ENCODE data around the gene THBS4.

THBS4 gene

DNA sequence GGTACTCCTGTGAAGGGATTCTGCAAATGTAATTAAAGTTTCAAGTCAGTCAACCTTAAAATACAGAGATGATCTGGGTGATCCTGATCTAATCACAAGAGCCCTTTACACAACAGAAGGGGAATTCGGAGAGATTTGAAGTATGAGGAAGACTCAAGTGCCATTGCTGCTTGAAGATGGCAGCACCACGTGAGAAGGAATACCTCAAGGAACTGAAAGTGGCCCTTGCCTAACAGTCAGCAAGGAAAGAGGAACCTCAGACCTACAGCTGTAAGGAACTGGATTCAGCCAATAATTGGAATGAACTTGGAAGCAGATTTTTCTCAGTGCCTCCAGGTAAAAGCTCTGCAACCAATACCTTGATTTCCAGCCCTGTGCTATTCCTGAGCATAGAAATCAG lies 87.4 kb downstream of the THBS4 start:
- no peak for DNase-seq

DNA sequence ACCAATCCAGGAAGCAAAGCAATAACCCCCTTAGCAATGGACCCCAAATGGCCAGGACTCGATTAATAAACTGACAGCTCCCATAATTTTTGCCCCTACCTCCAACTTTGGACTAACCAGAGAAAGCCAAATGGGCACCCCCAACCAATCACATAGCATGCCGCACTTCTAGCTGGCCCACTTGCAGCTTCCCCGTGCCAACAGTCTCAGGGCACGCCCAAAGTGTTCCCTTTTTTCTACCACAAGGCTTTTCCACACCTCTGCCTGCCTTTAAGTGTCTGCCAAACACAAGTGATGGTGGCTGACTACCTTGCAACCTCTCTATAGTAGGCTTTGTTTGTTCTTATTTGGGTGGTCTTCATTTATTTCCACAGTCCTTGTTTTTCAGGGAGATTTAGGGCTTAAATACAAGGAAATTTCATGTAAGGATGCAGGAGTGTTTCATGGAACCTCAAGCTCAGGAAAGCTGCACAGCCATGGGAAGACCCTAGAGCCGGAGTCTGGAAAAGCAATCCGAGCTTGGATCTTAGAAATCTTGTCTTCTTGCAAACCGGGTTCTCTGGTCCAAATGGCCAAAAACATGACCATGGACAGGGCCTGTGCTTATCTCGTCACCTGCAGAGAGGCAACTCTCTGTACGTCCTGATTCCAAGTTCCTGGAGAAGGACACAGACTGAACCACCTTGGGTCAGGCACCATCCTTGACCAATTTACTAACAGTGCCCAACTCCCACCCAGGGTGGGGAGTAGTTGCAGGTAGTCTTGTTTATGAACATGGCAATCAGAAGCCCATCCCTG lies 89.2 kb downstream of the THBS4 start:
- DNase-seq: no peak

DNA sequence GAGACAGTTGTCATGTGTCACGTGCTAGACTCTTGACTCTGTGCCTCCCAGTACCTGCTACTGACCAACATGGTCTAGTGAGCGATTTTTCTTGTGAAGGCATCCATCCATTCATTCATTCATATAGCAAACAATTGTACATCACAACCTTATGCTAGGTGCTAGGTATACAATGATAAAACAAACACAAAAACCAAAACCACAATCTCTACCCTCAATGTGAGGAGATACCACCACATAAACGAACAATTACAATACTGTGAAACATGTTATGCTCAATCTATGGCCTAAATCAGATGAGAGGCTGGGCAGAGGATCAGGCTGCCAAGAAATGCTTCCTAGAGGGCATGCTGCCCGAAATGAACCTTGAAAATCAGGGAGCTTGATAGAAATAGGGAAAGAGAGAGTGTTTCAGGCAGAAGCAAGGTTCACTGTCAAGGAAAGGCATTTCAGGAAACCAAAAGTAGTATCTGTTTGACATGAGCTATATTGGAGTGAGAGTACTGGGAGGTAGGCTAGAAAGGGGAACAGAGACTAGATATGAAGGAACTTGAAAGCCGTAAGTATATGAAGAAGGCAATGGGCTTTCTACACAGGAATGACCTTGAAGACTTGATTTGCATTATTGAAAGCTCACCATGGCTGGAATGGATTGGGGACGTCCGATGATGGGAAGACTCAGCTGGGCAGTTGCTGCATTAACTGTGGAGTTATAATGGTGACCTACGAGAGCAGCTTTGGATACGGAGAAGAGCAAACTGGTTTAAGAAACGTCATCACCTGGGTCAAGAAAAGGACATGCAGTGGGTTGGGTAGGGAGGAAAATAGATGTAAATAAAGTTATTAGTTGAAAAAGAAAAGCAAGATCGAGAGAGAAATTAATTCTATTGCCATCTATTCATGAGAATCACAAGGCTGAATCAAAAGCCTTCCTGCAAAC lies 90.1 kb downstream of the THBS4 start:
- no peak for DNase-seq

DNA sequence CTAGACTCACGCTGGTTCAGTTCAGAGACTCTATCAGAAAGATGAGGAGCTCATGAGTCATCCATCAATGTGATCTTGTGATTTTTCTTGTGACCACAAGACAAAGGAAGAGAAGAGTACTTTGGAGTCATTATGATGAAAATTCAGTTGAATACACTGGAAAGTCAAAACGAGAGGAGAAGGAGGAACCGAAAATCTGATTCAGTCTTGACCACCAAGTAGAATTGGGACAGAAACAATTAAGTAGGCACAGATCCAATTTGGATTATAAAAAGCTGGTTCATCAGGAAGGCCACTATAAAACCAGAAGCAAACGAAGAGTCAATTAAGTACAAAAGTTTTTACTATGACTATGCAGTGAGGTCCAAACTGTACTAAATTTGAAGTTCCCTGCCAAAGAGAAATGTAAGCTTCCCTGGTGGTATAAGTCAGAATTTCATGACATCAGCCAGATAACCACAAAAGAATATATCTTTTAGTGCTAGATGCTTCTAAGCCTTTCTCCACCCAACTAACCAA lies 90.9 kb downstream of the THBS4 start:
- DNase-seq: no peak

DNA sequence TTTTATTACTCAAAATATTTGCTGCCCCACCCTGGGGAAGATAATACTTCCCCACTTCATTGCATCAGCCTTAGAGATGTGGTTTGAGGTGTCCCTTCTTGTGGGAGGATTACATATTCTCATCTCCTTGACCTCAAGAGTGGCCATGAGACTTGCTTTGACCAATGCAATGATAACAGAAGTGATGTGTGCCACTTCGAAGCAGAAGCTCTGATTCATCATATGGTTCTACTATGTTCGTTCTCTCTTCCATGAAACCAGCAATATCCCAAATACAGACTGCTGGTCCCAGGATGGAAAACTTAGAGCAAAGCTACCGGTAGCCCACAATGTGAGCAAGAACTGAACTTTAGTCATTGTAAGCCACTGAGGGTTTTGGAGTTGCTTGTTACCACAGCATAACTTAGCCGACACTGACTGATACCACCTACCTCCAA lies 92.0 kb downstream of the THBS4 start:
- no peak for DNase-seq

GRCh38 chr5:80128141-80128540 lies 93.0 kb downstream of the THBS4 start:
- DNase-seq: no peak

DNA sequence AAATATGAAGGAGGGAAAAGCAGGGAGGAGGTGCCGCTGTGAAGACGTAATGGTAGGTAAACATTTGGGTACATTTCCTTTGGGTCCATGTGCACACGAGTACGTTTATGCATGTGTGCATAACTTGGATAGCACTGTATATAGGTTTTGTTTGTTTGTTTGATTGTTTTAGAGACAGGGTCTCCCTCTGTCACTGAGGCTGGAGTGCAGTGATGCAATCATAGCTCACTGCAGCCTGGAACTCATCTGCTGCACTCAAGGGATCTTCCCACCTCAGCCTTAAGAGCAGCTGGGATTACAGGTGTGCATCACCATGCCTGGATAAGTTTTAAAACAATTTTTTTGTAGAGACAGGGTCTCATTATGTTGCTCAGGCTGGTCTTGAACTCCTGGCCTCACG lies 94.0 kb downstream of the THBS4 start:
- no peak for DNase-seq

Measured in NCI-H1092 treated with DMSO at 0.1 percent for 48 hours (cell line).